Measurements from ENCODE around the gene JPH4. TPM values are rescaled to one million over a fixed set of nuclear protein-coding genes. Genes with fewer than 3 reads are reported as not detected.

JPH4 gene
- polyA plus RNA-seq, 3 donors, result 2.2 to 4.1 (median 3.7) TPM

DNA sequence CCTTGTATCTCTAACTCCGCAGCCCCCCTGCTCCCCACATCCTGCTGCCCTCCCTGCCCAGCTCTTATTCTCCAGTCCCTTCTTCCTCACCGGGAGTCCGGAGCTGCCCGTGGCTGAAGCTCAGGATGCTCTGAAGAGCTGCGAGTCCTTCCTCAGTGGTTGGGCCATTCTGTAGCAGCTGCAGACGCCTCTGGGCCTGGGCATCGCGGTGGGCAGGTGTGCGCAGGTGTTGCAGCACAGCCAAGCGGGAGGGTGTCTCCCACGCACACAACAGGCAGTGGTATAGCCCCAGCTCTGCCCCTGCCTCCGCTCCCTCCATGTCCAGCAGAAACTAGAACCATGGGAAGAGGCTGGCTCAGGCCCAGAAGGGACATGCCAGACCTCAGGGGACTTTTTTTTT, 47.2 kb downstream of the JPH4 start:
- intact Hi-C loops (cut with micrococcal nuclease), result no loop called here
- 93% methylated on average over 11 of the region's 12 CpGs for WGBS (ENCODE audit: insufficient coverage)
- no peak overlapping the region for H3K4me2 ChIP-seq (replicated peaks; ENCODE audit: extremely low read depth, low read length, poor library complexity, severe bottlenecking)
- H3K9me3 Mint-ChIP-seq, result peaks cover 0 to 2% (median 0%) of the 10 kb centered on the region in 7 donors
- peak overlapping the region in 1 of 7 donors; percentile 70 for H3K27ac Mint-ChIP-seq
- H3K4me3 ChIP-seq (replicated peaks in 1 of 3; ENCODE audit: low read depth in 2 of 3, low read length in 3 of 3), result no peak overlapping the region
- no peaks in the 10 kb centered on the region for H3K9me3 ChIP-seq (replicated peaks in 1 of 2; ENCODE audit: control insufficient read depth in 1 of 2, insufficient read depth in 1 of 2, low read length in 2 of 2)
- H2AFZ ChIP-seq (ENCODE audit: insufficient read depth, low read depth, low read length, poor library complexity, severe bottlenecking), result no peak overlapping the region
- no peaks in the 10 kb centered on the region for H4K20me1 ChIP-seq (ENCODE audit: insufficient read depth, low read length)
- no peaks in the 10 kb centered on the region for H3K27me3 ChIP-seq (ENCODE audit: control insufficient read depth in 2 of 2, insufficient read depth in 2 of 2, low read length in 2 of 2)
- TF ChIP-seq, protein P1, sequence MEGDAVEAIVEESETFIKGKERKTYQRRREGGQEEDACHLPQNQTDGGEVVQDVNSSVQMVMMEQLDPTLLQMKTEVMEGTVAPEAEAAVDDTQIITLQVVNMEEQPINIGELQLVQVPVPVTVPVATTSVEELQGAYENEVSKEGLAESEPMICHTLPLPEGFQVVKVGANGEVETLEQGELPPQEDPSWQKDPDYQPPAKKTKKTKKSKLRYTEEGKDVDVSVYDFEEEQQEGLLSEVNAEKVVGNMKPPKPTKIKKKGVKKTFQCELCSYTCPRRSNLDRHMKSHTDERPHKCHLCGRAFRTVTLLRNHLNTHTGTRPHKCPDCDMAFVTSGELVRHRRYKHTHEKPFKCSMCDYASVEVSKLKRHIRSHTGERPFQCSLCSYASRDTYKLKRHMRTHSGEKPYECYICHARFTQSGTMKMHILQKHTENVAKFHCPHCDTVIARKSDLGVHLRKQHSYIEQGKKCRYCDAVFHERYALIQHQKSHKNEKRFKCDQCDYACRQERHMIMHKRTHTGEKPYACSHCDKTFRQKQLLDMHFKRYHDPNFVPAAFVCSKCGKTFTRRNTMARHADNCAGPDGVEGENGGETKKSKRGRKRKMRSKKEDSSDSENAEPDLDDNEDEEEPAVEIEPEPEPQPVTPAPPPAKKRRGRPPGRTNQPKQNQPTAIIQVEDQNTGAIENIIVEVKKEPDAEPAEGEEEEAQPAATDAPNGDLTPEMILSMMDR (IDR thresholded peaks at IDR 0.05), result no peak
- no peak overlapping the region for H3K4me3 Mint-ChIP-seq
- H3K27ac ChIP-seq (ENCODE audit: low read depth in 1 of 2, low read length in 2 of 2), result no peak overlapping the region
- H3K79me2 ChIP-seq (ENCODE audit: insufficient read depth, low read length), result no peaks in the 10 kb centered on the region
- no peaks in the 10 kb centered on the region for H3K36me3 Mint-ChIP-seq
- H3K27me3 Mint-ChIP-seq (ENCODE audit: low read depth in 3 of 3), result peaks cover 0 to 4% (median 4%) of the 10 kb centered on the region in 3 donors
- DNase-seq, result no peak
- H3K36me3 ChIP-seq (replicated peaks in 1 of 2; ENCODE audit: control insufficient read depth in 1 of 2, insufficient read depth in 2 of 2, low read length in 2 of 2), result no peaks in the 10 kb centered on the region
- H3K4me1 ChIP-seq (ENCODE audit: control insufficient read depth in 1 of 2, insufficient read depth in 2 of 2, low read length in 2 of 2), result peaks cover 0 to 4% of the 10 kb centered on the region in 2 donors
- H3K9ac ChIP-seq (ENCODE audit: insufficient read depth, low read length, poor library complexity, severe bottlenecking), result no peak overlapping the region
- peaks cover 12% of the 10 kb centered on the region for H3K4me1 Mint-ChIP-seq

DNA sequence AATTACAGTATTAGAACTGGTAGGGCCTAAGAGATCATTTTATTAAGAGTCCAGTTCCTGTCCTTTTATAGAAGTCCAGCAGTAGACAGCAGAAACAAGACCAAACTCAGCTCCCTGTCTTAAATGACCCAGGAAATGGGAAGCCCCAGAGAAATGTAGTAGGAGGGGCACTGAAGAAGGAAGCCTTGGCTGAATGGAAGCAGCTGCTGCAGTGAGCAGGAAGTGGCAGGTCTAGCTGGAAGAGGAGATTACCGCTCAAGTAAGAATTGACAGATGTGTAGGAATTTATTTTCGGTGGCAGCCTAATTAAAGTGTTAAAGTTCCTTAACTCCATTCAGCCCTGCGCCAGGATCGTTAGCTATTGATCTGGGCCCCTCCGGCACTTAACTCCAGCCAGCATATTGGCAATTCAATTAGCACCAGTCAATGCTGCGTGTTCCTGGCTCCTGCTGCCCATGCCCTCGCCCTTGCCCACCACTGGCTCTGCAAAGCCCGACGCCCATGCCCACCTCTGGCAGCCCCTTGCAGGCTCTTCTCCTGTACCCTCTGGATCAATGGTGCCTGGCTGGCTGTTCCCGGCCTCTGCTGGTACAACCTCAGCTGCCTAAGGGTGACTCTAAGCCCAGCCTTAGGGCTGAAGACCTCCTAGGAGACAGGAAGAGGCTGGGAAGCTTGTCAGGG, 48.1 kb downstream of the JPH4 start:
- peaks cover 0 to 4% of the 10 kb centered on the region in 2 donors for H3K4me1 ChIP-seq (ENCODE audit: control insufficient read depth in 1 of 2, insufficient read depth in 2 of 2, low read length in 2 of 2)
- Mint-ChIP-seq H3K36me3 (no peaks in the 10 kb centered on the region), H3K9me3 (peaks cover 0 to 2% (median 0%) of the 10 kb centered on the region in 7 donors), H3K27me3 (ENCODE audit: low read depth in 3 of 3) (peaks cover 0 to 9% (median 4%) of the 10 kb centered on the region in 3 donors), H3K27ac (no peak overlapping the region), H3K4me3 (no peak overlapping the region), H3K4me1 (peaks cover 12% of the 10 kb centered on the region)
- no peak overlapping the region for H2AFZ ChIP-seq (ENCODE audit: insufficient read depth, low read depth, low read length, poor library complexity, severe bottlenecking)
- H3K4me2 ChIP-seq (replicated peaks; ENCODE audit: extremely low read depth, low read length, poor library complexity, severe bottlenecking), result no peak overlapping the region
- no peak overlapping the region for H3K4me3 ChIP-seq (replicated peaks in 1 of 3; ENCODE audit: low read depth in 2 of 3, low read length in 3 of 3)
- TF ChIP-seq, protein P1 (IDR thresholded peaks at IDR 0.05), result no peak
- 59% methylated on average over 8 of the region's 10 CpGs for WGBS (ENCODE audit: insufficient coverage)
- intact Hi-C loops (cut with micrococcal nuclease), result no loop called here
- H3K9ac ChIP-seq (ENCODE audit: insufficient read depth, low read length, poor library complexity, severe bottlenecking), result no peak overlapping the region
- H4K20me1 ChIP-seq (ENCODE audit: insufficient read depth, low read length), result no peaks in the 10 kb centered on the region
- no peaks in the 10 kb centered on the region for H3K79me2 ChIP-seq (ENCODE audit: insufficient read depth, low read length)
- no peaks in the 10 kb centered on the region for H3K27me3 ChIP-seq (ENCODE audit: control insufficient read depth in 2 of 2, insufficient read depth in 2 of 2, low read length in 2 of 2)
- no peak for DNase-seq
- no peaks in the 10 kb centered on the region for H3K9me3 ChIP-seq (replicated peaks in 1 of 2; ENCODE audit: control insufficient read depth in 1 of 2, insufficient read depth in 1 of 2, low read length in 2 of 2)
- H3K27ac ChIP-seq (ENCODE audit: low read depth in 1 of 2, low read length in 2 of 2), result no peak overlapping the region
- H3K36me3 ChIP-seq (replicated peaks in 1 of 2; ENCODE audit: control insufficient read depth in 1 of 2, insufficient read depth in 2 of 2, low read length in 2 of 2), result no peaks in the 10 kb centered on the region

Measured in CD14-positive monocyte (primary cell).